T47D (cell line): ENCODE results near the gene RSL1D1.

Source experiments
- DNase-seq, 2 experiments: peaks; one replicate each; pipeline versions ENCODE4 v3.0.0 to v3.0.0-alpha.2; 2011 to 2012; ENCODE audit warnings: low read depth in 1 of 2, low spot score in 1 of 2
- JUND ChIP-seq: IDR thresholded peaks from 2 replicates; pipeline ENCODE4 v1.6.1; 2012; ENCODE audit warnings: low read depth
- in situ Hi-C: cut with HindIII; loops from 2 replicates; pipeline ENCODE4 v1.10.0; 2016; ENCODE audit warnings: low sequenced_read_pairs, low pct_unique_long_range_greater_than_20kb

The RSL1D1 gene

GRCh38 chr16:11870399-11870798 lies 19.1 kb upstream of the RSL1D1 start:
- in situ Hi-C loops = no loop called here
- no peak for DNase-seq
- TF ChIP-seq JUND = no peak

DNA sequence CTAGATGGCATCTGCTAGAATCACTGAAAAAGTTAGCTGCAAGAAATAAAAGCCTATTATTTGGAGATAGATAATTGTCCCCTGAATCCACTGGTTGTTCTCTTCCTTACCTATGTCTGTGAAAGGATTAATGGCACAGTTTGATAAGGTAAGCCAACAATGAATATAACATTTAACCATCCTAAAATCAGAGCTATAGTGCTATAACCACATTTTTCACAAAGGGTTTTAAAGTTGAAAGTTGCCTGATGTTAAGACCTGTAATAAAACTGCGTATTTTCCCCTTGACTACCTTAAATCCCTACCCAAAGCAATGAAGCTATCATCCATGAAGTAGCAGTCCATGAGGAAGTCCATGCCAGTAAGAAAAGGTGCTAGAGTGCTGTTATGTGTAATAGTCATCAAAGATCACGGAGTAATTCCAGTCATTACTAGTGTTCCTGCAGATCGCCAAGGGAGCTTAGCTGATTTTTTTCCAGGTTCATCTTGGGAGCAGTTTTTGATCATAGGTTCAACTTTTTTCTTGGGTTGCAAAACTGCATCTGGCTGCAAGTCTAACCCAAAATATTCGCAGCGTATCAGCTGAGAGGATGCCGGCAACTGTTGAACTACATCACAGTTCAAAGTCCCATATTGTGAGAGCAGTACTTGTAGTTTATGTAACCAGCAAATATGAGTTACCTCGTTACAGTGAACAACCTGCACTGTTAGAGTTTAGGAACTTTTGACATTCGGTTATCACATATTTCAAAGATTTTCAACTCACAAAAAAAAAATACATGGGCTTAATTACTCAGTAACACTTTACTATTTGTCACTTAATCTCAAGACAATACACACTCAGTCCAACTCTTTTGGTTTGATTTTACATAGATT lies 18.2 kb upstream of the RSL1D1 start:
- DNase-seq = no peak
- TF ChIP-seq JUND = no peak
- in situ Hi-C loops = no loop called here

GRCh38 chr16:11868412-11868980 lies 17.2 kb upstream of the RSL1D1 start:
- in situ Hi-C loops = no loop called here
- TF ChIP-seq JUND = no peak
- DNase-seq = no peak

DNA sequence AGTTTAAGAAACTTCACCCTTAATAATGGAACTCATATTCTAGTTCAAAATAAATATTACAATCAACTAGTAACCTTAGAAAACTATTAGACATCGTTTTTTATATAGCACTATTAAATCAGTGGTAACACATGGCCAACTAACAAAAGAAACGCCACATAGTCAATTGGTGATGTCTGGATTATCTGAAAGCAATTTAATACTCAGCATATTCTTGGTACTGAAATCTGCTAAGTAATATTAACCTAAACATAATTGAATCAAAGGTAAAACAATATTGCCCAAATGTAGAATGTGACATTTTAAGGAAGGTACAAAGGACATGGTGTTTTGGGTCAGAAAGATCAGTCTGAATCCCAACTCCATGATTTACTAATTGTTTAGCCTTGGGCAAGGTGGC lies 11.1 kb upstream of the RSL1D1 start:
- TF ChIP-seq JUND = no peak
- in situ Hi-C loops = no loop called here
- no peak for DNase-seq

DNA sequence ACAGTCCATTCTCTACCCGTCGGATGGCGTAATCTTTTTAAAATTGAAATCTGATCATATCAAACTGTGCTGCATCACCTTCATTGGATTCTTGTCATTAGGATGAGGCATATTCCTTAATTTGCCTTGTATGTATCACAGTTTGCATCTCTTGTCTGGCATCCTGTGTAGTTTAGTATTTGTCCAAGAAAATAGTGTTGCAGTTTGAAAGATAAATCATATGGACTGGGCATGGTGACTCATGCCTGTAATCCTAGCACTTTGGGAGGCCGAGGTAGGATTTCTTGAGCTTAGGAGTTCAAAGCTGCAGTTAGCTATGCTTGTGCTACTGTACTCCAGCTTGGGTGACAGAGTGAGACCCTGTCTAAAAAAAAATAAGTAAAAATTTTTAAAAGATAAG lies 5.8 kb upstream of the RSL1D1 start:
- DNase-seq = no peak
- TF ChIP-seq JUND = no peak
- in situ Hi-C loops = no loop called here

DNA sequence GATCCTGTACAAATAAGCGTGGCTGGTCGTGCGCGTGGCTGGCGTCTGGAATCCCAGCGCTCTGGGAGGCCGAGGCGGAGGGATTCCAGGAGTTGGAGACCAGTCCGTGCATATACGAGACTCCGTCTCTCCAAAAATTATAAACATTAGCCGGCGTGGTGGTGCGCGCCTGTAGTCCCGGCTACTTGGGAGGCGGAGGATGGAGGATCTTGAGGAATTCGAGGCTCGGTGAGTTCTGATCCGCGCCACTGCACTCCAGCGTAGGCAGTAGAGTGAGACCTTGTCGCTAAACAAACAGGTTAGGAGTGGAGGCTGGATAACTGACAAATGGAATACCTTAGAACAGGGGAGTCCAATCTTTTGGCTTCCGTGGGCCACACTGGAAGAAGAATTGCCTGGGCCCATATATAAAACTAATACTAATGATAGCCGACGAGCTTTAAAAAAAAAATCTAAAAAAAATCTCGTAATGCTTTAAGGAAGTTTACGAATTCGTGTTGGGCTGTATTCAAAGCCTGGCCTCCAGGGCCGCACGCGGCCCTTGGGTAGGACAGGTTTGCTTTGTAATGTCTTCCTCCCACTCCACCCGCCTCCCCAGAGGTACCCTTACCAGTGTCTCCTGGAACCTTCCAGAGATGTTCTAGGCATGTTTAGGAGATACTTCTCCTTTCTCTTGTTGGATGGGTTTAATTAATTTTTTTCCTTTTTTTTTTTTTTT lies 909 bp upstream of the RSL1D1 start:
- DNase-seq = peak in 1 of 2 experiments; percentile 73
- no peak for TF ChIP-seq JUND
- in situ Hi-C loops = no loop called here

GRCh38 chr16:11848842-11849241 lies 2.5 kb downstream of the RSL1D1 start:
- no peak for DNase-seq
- TF ChIP-seq JUND = no peak
- in situ Hi-C loops = no loop called here

DNA sequence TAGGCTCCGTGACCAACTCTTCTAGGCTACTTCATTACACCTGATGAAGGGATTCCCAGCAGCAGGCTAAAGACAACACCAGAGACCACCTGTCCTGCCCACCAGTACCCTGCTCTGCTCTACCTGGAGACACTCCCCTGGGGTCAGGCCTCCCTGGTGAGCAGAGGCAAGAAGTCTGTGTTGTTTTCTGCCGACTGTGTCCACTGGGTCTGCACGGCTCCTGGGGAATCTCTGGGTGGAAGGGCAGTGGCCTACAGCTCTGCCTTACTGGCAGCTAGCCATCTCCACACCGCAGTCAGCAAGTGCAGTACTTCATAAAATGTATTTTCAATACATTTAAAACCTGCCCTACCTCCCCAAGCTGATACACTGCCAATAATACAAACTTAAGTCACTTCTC lies 6.8 kb downstream of the RSL1D1 start:
- in situ Hi-C loops = no loop called here
- no peak for TF ChIP-seq JUND
- no peak for DNase-seq

DNA sequence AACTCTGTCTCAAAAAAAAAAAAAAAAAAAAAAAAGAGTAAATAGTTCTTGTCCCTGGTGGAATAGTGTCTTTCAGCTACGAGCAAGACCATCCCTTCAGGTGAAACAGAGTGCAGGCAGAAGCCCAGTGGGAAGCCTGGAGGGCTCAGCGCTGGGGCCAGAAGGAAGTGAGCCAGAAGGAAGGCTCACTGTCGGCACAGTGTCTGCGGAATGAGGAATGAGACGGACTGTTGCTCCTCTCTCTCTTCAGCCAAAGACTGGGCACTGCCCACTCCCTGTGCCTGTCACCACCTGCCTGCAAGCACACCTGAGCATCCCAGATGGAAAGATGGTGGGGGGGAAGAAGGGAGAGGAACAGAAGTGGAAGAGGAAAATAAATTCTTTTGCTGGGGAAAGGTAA lies 7.5 kb downstream of the RSL1D1 start:
- TF ChIP-seq JUND = no peak
- DNase-seq = no peak
- in situ Hi-C loops = no loop called here

GRCh38 chr16:11843206-11843605 lies 8.1 kb downstream of the RSL1D1 start:
- no peak for DNase-seq
- TF ChIP-seq JUND = no peak
- in situ Hi-C loops = no loop called here

- no peak for TF ChIP-seq JUND
- in situ Hi-C loops = no loop called here
These were observed 10.3 kb downstream of the RSL1D1 start for GRCh38 chr16:11841026-11841425.

GRCh38 chr16:11836650-11837244 lies 14.6 kb downstream of the RSL1D1 start:
- DNase-seq = no peak
- in situ Hi-C loops = no loop called here
- no peak for TF ChIP-seq JUND

More at GRCh38 chr16:11841026-11841425, 10.3 kb downstream of the RSL1D1 start:
- DNase-seq = no peak

- TF ChIP-seq JUND = no peak
- in situ Hi-C loops = no loop called here
- DNase-seq = no peak
These were observed 15.3 kb downstream of the RSL1D1 start for GRCh38 chr16:11835891-11836649.
